GM13976 (cell line): ENCODE data around the gene LECT2.

Experiments used
- DNase-seq: peaks from one replicate; pipeline ENCODE4 v3.0.0; 2012; ENCODE audit warnings: low spot score
- CTCF ChIP-seq: IDR thresholded peaks from 2 replicates; pipeline ENCODE4 v1.5.1; 2012; ENCODE audit warnings: borderline replicate concordance, mild to moderate bottlenecking; ENCODE audit not compliant: insufficient read depth; ENCODE audit errors: extremely low read depth, missing control alignments, control extremely low read depth
- in situ Hi-C: fragments of 300-500 bp; cut with MboI; formaldehyde crosslinking; loops from one replicate; pipeline ENCODE4 v1.12.0; 2022; ENCODE audit warnings: low sequenced_read_pairs, mixed read lengths, inconsistent platforms; ENCODE audit not compliant: unreplicated experiment

Gene LECT2

GRCh38 chr5:135997673-135998335, 43.0 kb upstream of the LECT2 start:
- DNase-seq = no peak
- in situ Hi-C loops = no loop called here
- no peak for TF ChIP-seq CTCF

GRCh38 chr5:135996611-135997010, 41.8 kb upstream of the LECT2 start:
- in situ Hi-C loops = no loop called here

GRCh38 chr5:135995976-135996375, 41.2 kb upstream of the LECT2 start:
- TF ChIP-seq CTCF = no peak
- in situ Hi-C loops = no loop called here
- DNase-seq = no peak

More at GRCh38 chr5:135996611-135997010, 41.8 kb upstream of the LECT2 start:
- TF ChIP-seq CTCF = no peak
- no peak for DNase-seq

- DNase-seq = no peak
- no peak for TF ChIP-seq CTCF
- in situ Hi-C loops = no loop called here
Measured at GRCh38 chr5:135993880-135994636, 39.3 kb upstream of the LECT2 start.

GRCh38 chr5:135993335-135993879, 38.6 kb upstream of the LECT2 start:
- no peak for DNase-seq
- no peak for TF ChIP-seq CTCF
- in situ Hi-C loops = no loop called here

GRCh38 chr5:135991429-135991828, 36.6 kb upstream of the LECT2 start:
- TF ChIP-seq CTCF = no peak
- no peak for DNase-seq
- in situ Hi-C loops = no loop called here
